EL (cell line): ENCODE measurements around the gene EXOC6B.

Experiments used
- DNase-seq: peaks from one replicate; pipeline ENCODE4 v3.0.0-alpha.2; 2016

EXOC6B gene

GRCh38 chr2:72198532-72199241 lies 627.1 kb downstream of the EXOC6B start:
- peak; percentile 37 for DNase-seq

GRCh38 chr2:72193723-72194122 lies 632.1 kb downstream of the EXOC6B start:
- no peak for DNase-seq

- DNase-seq, result no peak
Observed at GRCh38 chr2:72191441-72191840, 634.4 kb downstream of the EXOC6B start.

GRCh38 chr2:72185206-72185605 lies 640.6 kb downstream of the EXOC6B start:
- no peak for DNase-seq

GRCh38 chr2:72183466-72183865 lies 642.4 kb downstream of the EXOC6B start:
- no peak for DNase-seq

- no peak for DNase-seq
Observed at GRCh38 chr2:72183016-72183415, 642.8 kb downstream of the EXOC6B start.

GRCh38 chr2:72182547-72182946 lies 643.3 kb downstream of the EXOC6B start:
- no peak for DNase-seq

- no peak for DNase-seq
Observed at GRCh38 chr2:72181616-72182015, 644.2 kb downstream of the EXOC6B start.

GRCh38 chr2:72180351-72180750 lies 645.5 kb downstream of the EXOC6B start:
- DNase-seq, result no peak

GRCh38 chr2:72178551-72178950 lies 647.3 kb downstream of the EXOC6B start:
- DNase-seq, result no peak

- no peak for DNase-seq
Observed at GRCh38 chr2:72176281-72176680, 649.6 kb downstream of the EXOC6B start.

GRCh38 chr2:72175636-72176035 lies 650.2 kb downstream of the EXOC6B start:
- no peak for DNase-seq

- peak; percentile 43 for DNase-seq
Observed at GRCh38 chr2:72173640-72174321, 652.1 kb downstream of the EXOC6B start.

- no peak for DNase-seq
Observed at GRCh38 chr2:72172478-72172877, 653.4 kb downstream of the EXOC6B start.

GRCh38 chr2:72166279-72166678 lies 659.6 kb downstream of the EXOC6B start:
- peak; percentile 42 for DNase-seq

GRCh38 chr2:72165792-72166191 lies 660.0 kb downstream of the EXOC6B start:
- peak; percentile 26 for DNase-seq

GRCh38 chr2:72162574-72162973 lies 663.3 kb downstream of the EXOC6B start:
- no peak for DNase-seq

GRCh38 chr2:72159211-72159993 lies 666.4 kb downstream of the EXOC6B start:
- DNase-seq, result no peak

GRCh38 chr2:72157871-72158771 lies 667.7 kb downstream of the EXOC6B start:
- DNase-seq, result no peak

GRCh38 chr2:72156872-72157271 lies 669.0 kb downstream of the EXOC6B start:
- DNase-seq, result no peak

GRCh38 chr2:72155737-72156136 lies 670.1 kb downstream of the EXOC6B start:
- DNase-seq, result no peak

- DNase-seq, result no peak
Observed at GRCh38 chr2:72155151-72155550, 670.7 kb downstream of the EXOC6B start.
